ENCODE measurements around the gene PRG3. TPM values are rescaled to one million over a fixed set of nuclear protein-coding genes. Genes with fewer than 3 reads are reported as not detected.
"Not testable (repeated sequence)": the region's sequence is repeated elsewhere in the genome, so short reads cannot be mapped to it uniquely, and the experiment has no call there.

Gene PRG3
- total RNA-seq, 1 donor from 2014 or later, result not detected

- H3K27me3 Mint-ChIP-seq, result peaks cover 11% of the 10 kb centered on the region
- no peaks in the 10 kb centered on the region for H3K9me3 Mint-ChIP-seq (ENCODE audit: low read depth)
- no peak overlapping the region for H3K4me3 Mint-ChIP-seq (ENCODE audit: low read depth)
- TF ChIP-seq CTCF (IDR thresholded peaks at IDR 0.05; ENCODE audit: unreplicated experiment), result peak; percentile 34
- H3K4me1 Mint-ChIP-seq (ENCODE audit: low read depth), result peaks cover 14% of the 10 kb centered on the region
- H3K27ac Mint-ChIP-seq, result no peak overlapping the region
- H3K36me3 Mint-ChIP-seq (ENCODE audit: insufficient read depth), result no peaks in the 10 kb centered on the region
- DNase-seq (ENCODE audit: low spot score, unreplicated experiment), result no peak
Observed at GRCh38 chr11:57340039-57340615, 40.8 kb downstream of the PRG3 start.

GRCh38 chr11:57339328-57339727 is 41.6 kb downstream of the PRG3 start:
- Mint-ChIP-seq H3K27me3 (peaks cover 11% of the 10 kb centered on the region), H3K9me3 (ENCODE audit: low read depth) (no peaks in the 10 kb centered on the region), H3K36me3 (ENCODE audit: insufficient read depth) (no peaks in the 10 kb centered on the region), H3K27ac (peak overlapping the region; percentile 6), H3K4me3 (ENCODE audit: low read depth) (no peak overlapping the region), H3K4me1 (ENCODE audit: low read depth) (peaks cover 20% of the 10 kb centered on the region)
- TF ChIP-seq CTCF (IDR thresholded peaks at IDR 0.05; ENCODE audit: unreplicated experiment), result no peak
- DNase-seq (ENCODE audit: low spot score, unreplicated experiment), result no peak

- H3K4me1 Mint-ChIP-seq (ENCODE audit: low read depth), result peaks cover 23% of the 10 kb centered on the region
- TF ChIP-seq CTCF (IDR thresholded peaks at IDR 0.05; ENCODE audit: unreplicated experiment), result no peak
- H3K36me3 Mint-ChIP-seq (ENCODE audit: insufficient read depth), result peaks cover 2% of the 10 kb centered on the region
- no peak for DNase-seq (ENCODE audit: low spot score, unreplicated experiment)
- no peak within 1 kb of the TSS for H3K4me3 Mint-ChIP-seq (ENCODE audit: low read depth)
- peak within 1 kb of the TSS; percentile 26 for H3K27ac Mint-ChIP-seq
- peaks cover 11% of the 10 kb centered on the region for H3K27me3 Mint-ChIP-seq
- no peaks in the 10 kb centered on the region for H3K9me3 Mint-ChIP-seq (ENCODE audit: low read depth)
Observed at GRCh38 chr11:57338142-57338541, 42.8 kb downstream of the PRG3 start, which contains the start of gene P2RX3. Gene P2RX3, plus strand, starts transcription at chr11:57338352. Its CDS starts 199 bp downstream, at chr11:57338551.

- Mint-ChIP-seq H3K4me1 (ENCODE audit: low read depth) (peaks cover 23% of the 10 kb centered on the region), H3K27me3 (peaks cover 11% of the 10 kb centered on the region)
- H3K9me3 Mint-ChIP-seq (ENCODE audit: low read depth); H3K4me3 Mint-ChIP-seq (ENCODE audit: low read depth); DNase-seq (ENCODE audit: low spot score, unreplicated experiment); H3K27ac Mint-ChIP-seq; H3K36me3 Mint-ChIP-seq (ENCODE audit: insufficient read depth): not testable (repeated sequence)
Observed at GRCh38 chr11:57336856-57337255, 44.1 kb downstream of the PRG3 start.

DNA sequence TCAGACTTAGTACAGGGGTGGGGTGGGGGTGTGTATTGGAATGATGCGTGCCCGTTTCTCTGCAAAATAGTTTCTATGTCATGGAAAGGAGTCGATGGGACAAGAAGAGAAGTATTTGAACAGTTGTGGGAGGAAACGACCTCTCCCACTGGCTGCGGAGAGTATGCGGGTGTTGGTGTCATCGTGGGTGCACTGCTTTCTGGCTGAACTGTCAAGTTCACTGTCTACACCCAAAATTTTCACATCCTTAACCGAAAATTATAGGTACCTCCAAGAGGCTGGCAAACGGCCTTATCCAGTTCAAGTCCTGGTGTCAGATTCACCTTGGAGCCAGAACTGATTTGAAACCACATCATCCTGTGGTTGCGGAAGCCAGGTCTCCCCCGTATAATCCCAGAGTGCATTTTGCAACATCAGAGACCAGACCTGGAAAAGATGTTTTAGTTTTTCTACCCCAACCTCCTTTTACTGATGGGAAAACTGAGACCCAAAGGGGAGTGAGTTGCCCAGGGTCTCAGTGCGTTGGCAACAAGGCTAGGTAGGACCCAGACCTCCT is 44.8 kb downstream of the PRG3 start:
- no peak for TF ChIP-seq CTCF (IDR thresholded peaks at IDR 0.05; ENCODE audit: unreplicated experiment)
- Mint-ChIP-seq H3K27me3 (peaks cover 9% of the 10 kb centered on the region), H3K9me3 (ENCODE audit: low read depth) (no peaks in the 10 kb centered on the region), H3K4me3 (ENCODE audit: low read depth) (peak overlapping the region; percentile 92), H3K36me3 (ENCODE audit: insufficient read depth) (peaks cover 9% of the 10 kb centered on the region), H3K27ac (peak overlapping the region; percentile 96), H3K4me1 (ENCODE audit: low read depth) (peaks cover 23% of the 10 kb centered on the region)
- no peak for DNase-seq (ENCODE audit: low spot score, unreplicated experiment)
